DOHH2 (cell line): ENCODE results near the gene RAP2B.

Experiments used
- H3F3A ChIP-seq: fragments of 200-600 bp; sonication (generic), shearing (Covaris generic); 2 replicates; pipeline ENCODE4 v1.6.0; 2016; ENCODE audit warnings: antibody characterized with exemption, mild to moderate bottlenecking; ENCODE audit not compliant: control insufficient read depth, insufficient read depth
- H3K27ac ChIP-seq: fragments of 200-600 bp; sonication (generic); 2 replicates; pipeline ENCODE4 v1.5.1; 2014; ENCODE audit warnings: low read depth, mild to moderate bottlenecking, low read length, moderate library complexity
- H3K27me3 ChIP-seq: fragments of 200-600 bp; sonication (generic); 2 replicates; pipeline ENCODE4 v1.6.1; 2014; ENCODE audit warnings: mild to moderate bottlenecking, low read length, mixed read lengths; ENCODE audit not compliant: control insufficient read depth
- H3K36me3 ChIP-seq: fragments of 200-600 bp; sonication (generic); 2 replicates; pipeline ENCODE4 v1.6.1; 2014; ENCODE audit warnings: mild to moderate bottlenecking, low read length, moderate library complexity, mixed read lengths; ENCODE audit not compliant: control insufficient read depth
- H3K4me1 ChIP-seq: fragments of 200-600 bp; sonication (generic); 2 replicates; pipeline ENCODE4 v1.6.1; 2014; ENCODE audit warnings: mild to moderate bottlenecking, low read length, mixed read lengths; ENCODE audit not compliant: control insufficient read depth
- H3K4me2 ChIP-seq: fragments of 200-600 bp; sonication (generic); 2 replicates; pipeline ENCODE4 v1.6.0; 2014; ENCODE audit warnings: mild to moderate bottlenecking, low read length, moderate library complexity
- H3K4me3 ChIP-seq: fragments of 200-600 bp; sonication (generic); 2 replicates; pipeline ENCODE4 v1.5.1; 2014; ENCODE audit warnings: mild to moderate bottlenecking, low read length, mixed read lengths
- H3K79me2 ChIP-seq: fragments of 200-600 bp; sonication (generic); 2 replicates; pipeline ENCODE4 v1.6.1; 2014; ENCODE audit warnings: mild to moderate bottlenecking, low read length, mixed read lengths; ENCODE audit not compliant: control insufficient read depth
- H3K9me2 ChIP-seq: fragments of 200-600 bp; sonication (generic); replicated peaks from 2 replicates; pipeline ENCODE4 v1.6.1; 2014; ENCODE audit warnings: mild to moderate bottlenecking, low read length, mixed read lengths; ENCODE audit not compliant: control insufficient read depth
- H3K9me3 ChIP-seq: fragments of 200-600 bp; sonication (generic); 2 replicates; pipeline ENCODE4 v1.6.1; 2014; ENCODE audit warnings: antibody characterized with exemption, low read length, mixed read lengths; ENCODE audit not compliant: control insufficient read depth, insufficient read depth
- H4K20me1 ChIP-seq: fragments of 200-600 bp; sonication (generic); 2 replicates; pipeline ENCODE4 v1.6.0; 2014; ENCODE audit warnings: low read depth, mild to moderate bottlenecking, antibody characterized with exemption, low read length, moderate library complexity; ENCODE audit not compliant: control insufficient read depth, insufficient read depth
- EZH2phosphoT487 ChIP-seq: fragments of 200-600 bp; sonication (generic); IDR thresholded peaks from 2 replicates; pipeline ENCODE4 v1.6.1; 2017; ENCODE audit warnings: borderline replicate concordance, mild to moderate bottlenecking, antibody characterized with exemption, low read length, moderate library complexity, mixed read lengths
- TF ChIP-seq, protein P1 (sequence below): fragments of 200-600 bp; sonication (generic); IDR thresholded peaks from one replicate; pipeline ENCODE4 v1.5.1; 2014; ENCODE audit warnings: antibody characterized with exemption, mild to moderate bottlenecking, low read depth, low read length; ENCODE audit not compliant: poor library complexity, severe bottlenecking

The RAP2B gene

GRCh38 chr3:153176197-153176596, 14.2 kb downstream of the RAP2B start:
- H3K27me3 ChIP-seq = no peaks in the 10 kb centered on the region

GRCh38 chr3:153180860-153181372, 18.9 kb downstream of the RAP2B start:
- Histone ChIP-seq H3K9me3 (no peaks in the 10 kb centered on the region), H3K79me2 (no peaks in the 10 kb centered on the region), H4K20me1 (no peaks in the 10 kb centered on the region), H3K36me3 (no peaks in the 10 kb centered on the region), H3K4me2 (no peak overlapping the region), H3K4me3 (no peak overlapping the region), H3K27ac (no peak overlapping the region), H3K27me3 (no peaks in the 10 kb centered on the region), H3K9me2 (no peaks in the 10 kb centered on the region), H3F3A (no peaks in the 10 kb centered on the region), H3K4me1 (no peaks in the 10 kb centered on the region)
- TF ChIP-seq, protein P1, sequence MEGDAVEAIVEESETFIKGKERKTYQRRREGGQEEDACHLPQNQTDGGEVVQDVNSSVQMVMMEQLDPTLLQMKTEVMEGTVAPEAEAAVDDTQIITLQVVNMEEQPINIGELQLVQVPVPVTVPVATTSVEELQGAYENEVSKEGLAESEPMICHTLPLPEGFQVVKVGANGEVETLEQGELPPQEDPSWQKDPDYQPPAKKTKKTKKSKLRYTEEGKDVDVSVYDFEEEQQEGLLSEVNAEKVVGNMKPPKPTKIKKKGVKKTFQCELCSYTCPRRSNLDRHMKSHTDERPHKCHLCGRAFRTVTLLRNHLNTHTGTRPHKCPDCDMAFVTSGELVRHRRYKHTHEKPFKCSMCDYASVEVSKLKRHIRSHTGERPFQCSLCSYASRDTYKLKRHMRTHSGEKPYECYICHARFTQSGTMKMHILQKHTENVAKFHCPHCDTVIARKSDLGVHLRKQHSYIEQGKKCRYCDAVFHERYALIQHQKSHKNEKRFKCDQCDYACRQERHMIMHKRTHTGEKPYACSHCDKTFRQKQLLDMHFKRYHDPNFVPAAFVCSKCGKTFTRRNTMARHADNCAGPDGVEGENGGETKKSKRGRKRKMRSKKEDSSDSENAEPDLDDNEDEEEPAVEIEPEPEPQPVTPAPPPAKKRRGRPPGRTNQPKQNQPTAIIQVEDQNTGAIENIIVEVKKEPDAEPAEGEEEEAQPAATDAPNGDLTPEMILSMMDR = no peak
- no peak for TF ChIP-seq EZH2phosphoT487

More at GRCh38 chr3:153176197-153176596, 14.2 kb downstream of the RAP2B start:
- TF ChIP-seq, protein P1 = no peak
- TF ChIP-seq EZH2phosphoT487 = no peak
- Histone ChIP-seq H3K9me3 (no peaks in the 10 kb centered on the region), H3K4me1 (no peaks in the 10 kb centered on the region), H3K79me2 (no peaks in the 10 kb centered on the region), H3K36me3 (no peaks in the 10 kb centered on the region), H3F3A (peaks cover 9% of the 10 kb centered on the region), H3K9me2 (no peaks in the 10 kb centered on the region), H3K4me3 (no peak overlapping the region), H3K4me2 (no peak overlapping the region), H3K27ac (no peak overlapping the region), H4K20me1 (no peaks in the 10 kb centered on the region)

DNA sequence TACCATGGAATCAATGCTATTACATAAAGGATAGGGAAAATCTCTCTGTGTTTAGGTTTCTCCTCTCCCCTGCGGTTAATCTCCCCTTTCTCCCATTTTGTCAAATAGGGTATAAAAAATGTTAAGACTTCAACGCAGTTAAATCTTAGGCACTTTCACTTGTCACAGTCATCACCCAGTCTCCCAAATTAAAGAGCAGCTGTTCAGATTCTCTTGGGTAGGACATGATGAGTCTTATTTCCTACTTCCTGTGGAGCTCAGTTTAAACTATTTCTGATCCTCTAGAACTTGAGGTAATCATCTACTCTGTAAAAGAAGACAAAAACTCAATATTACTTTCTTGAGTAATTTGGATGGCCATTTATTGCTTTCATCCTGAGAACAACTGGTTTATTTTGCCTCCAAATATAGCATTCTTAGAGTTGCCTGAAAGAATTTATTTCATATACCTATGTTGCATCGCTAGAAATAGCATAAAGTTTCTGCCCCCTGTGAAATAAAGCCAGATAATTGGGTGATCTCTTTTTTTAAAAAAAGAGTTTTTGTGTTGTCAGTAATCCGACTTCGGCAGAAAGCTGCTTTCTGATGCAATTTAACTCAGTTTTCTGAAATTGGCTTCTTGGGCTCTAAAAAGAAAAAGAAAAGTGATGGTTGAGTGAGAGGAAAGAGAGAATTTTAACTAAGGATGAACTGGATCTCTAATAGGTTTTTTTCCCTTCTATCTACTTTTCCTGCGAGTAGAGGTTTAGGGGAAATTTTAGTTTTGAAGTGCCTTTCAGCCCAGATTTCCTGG, 20.7 kb downstream of the RAP2B start:
- no peak for TF ChIP-seq EZH2phosphoT487
- TF ChIP-seq, protein P1 = no peak
- Histone ChIP-seq H3K9me3 (no peaks in the 10 kb centered on the region), H4K20me1 (no peaks in the 10 kb centered on the region), H3K4me1 (no peaks in the 10 kb centered on the region), H3K36me3 (no peaks in the 10 kb centered on the region), H3K9me2 (no peaks in the 10 kb centered on the region), H3K79me2 (no peaks in the 10 kb centered on the region), H3K27me3 (no peaks in the 10 kb centered on the region), H3K4me2 (no peak overlapping the region), H3K4me3 (no peak overlapping the region), H3F3A (no peaks in the 10 kb centered on the region), H3K27ac (no peak overlapping the region)
